GM12875 (cell line): Measurements from ENCODE around the gene CAMK1D.

Source experiments
- H3K4me3 ChIP-seq: one replicate; pipeline ENCODE4 v1.5.1; 2011; ENCODE audit warnings: low read depth, low read length, control low read depth
- TF ChIP-seq, protein P1 (sequence below): IDR thresholded peaks from 2 replicates; pipeline ENCODE4 v1.5.1; 2011; ENCODE audit warnings: low read depth, mild to moderate bottlenecking, control low read depth, inconsistent platforms, low read length, moderate library complexity, borderline replicate concordance; ENCODE audit not compliant: insufficient read depth

CAMK1D gene

DNA sequence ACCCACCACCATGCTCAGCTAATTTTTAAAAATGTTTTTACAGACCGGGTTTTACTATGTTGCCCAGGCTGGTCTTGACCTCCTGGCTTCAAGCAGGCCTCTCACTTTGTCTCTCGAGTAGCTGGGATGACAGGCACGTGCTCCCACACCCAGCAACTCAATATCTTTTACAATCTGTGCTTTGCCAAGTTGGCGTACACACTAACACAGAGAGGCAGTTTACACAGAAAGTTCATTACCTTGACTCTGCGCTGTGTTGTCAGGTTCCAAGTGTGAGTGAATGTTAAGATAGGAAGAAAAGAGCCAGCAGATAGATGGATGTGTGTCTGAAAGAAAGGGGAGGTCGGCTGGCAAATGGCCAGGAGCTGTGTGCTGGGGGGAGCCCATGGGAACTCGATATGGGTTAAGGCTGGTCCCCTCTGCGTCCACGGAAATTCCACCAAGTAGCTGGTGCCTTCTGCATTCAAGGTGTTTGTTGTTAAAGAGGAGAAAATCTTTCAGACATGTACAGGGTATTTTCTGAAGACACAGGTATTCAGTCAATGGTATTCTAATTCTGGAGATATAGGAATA is 299.8 kb downstream of the CAMK1D start:
- TF ChIP-seq, protein P1, sequence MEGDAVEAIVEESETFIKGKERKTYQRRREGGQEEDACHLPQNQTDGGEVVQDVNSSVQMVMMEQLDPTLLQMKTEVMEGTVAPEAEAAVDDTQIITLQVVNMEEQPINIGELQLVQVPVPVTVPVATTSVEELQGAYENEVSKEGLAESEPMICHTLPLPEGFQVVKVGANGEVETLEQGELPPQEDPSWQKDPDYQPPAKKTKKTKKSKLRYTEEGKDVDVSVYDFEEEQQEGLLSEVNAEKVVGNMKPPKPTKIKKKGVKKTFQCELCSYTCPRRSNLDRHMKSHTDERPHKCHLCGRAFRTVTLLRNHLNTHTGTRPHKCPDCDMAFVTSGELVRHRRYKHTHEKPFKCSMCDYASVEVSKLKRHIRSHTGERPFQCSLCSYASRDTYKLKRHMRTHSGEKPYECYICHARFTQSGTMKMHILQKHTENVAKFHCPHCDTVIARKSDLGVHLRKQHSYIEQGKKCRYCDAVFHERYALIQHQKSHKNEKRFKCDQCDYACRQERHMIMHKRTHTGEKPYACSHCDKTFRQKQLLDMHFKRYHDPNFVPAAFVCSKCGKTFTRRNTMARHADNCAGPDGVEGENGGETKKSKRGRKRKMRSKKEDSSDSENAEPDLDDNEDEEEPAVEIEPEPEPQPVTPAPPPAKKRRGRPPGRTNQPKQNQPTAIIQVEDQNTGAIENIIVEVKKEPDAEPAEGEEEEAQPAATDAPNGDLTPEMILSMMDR: no peak
- no peak overlapping the region for H3K4me3 ChIP-seq

GRCh38 chr10:12650122-12650521 is 300.8 kb downstream of the CAMK1D start:
- no peak overlapping the region for H3K4me3 ChIP-seq
- TF ChIP-seq, protein P1: no peak

DNA sequence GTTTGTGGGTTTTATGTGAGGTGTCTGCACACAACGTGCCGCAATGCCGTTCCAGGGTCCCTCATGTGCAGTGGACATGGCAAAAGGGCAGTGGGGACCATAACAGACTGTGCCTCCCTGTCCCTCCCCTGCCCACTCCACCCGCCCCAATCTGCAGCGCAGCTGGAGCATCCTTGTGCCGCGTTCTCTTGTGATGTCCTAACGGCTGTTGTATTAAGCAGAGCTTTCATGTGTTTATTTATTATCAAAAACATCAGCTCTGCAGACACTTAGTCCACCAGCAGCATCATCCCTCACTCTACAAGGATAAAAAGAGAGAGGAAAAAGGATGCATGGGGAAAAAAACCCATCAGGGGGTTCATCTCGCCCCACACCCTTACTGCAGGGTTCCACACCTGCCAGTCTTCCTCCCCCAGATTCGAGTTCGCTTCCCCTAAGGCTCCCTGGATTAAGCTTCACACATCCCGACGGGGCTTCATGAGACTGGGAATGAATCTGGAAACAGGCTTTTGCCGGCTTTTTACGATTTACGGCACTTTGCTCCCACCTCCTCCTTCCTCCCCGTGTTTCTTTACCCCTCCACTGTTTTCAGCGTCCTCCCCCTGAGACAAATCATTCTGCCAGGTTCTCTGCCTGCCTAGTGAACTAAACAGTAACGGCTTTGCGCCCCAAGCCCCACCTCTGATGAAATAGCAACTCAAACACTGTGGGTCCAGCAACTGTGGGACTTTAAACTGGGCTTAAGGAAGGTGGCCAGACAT is 301.4 kb downstream of the CAMK1D start:
- no peak overlapping the region for H3K4me3 ChIP-seq
- TF ChIP-seq, protein P1: no peak

- H3K4me3 ChIP-seq: no peak overlapping the region
- TF ChIP-seq, protein P1: no peak
Observed at GRCh38 chr10:12655940-12656339, 306.6 kb downstream of the CAMK1D start.

GRCh38 chr10:12656518-12657142 is 307.3 kb downstream of the CAMK1D start:
- no peak overlapping the region for H3K4me3 ChIP-seq
- TF ChIP-seq, protein P1: peak; percentile 52; the same call in 1 of the 2 replicates

GRCh38 chr10:12657489-12657888 is 308.1 kb downstream of the CAMK1D start:
- TF ChIP-seq, protein P1: no peak
- H3K4me3 ChIP-seq: no peak overlapping the region
